NT2/D1 (cell line): ENCODE data around the gene PDE6G.

Source experiments
- DNase-seq: peaks from one replicate; pipeline ENCODE4 v3.0.0-alpha.2; 2011; ENCODE audit warnings: low read depth, low spot score
- H3K27me3 ChIP-seq: 2 replicates; pipeline ENCODE4 v1.6.0; 2011; ENCODE audit warnings: mild to moderate bottlenecking; ENCODE audit not compliant: insufficient read length, insufficient read depth
- H3K36me3 ChIP-seq: 2 replicates; pipeline ENCODE4 v1.6.1; 2011; ENCODE audit warnings: mild to moderate bottlenecking, low read length, mixed read lengths; ENCODE audit not compliant: insufficient read depth, insufficient read length
- H3K4me1 ChIP-seq: 2 replicates; pipeline ENCODE4 v1.5.1; 2011; ENCODE audit not compliant: insufficient read depth, insufficient read length
- H3K4me3 ChIP-seq: 2 replicates; pipeline ENCODE4 v1.5.1; 2011; ENCODE audit warnings: low read depth; ENCODE audit not compliant: insufficient read length
- H3K9ac ChIP-seq: 2 replicates; pipeline ENCODE4 v1.6.0; 2011; ENCODE audit warnings: low read depth; ENCODE audit not compliant: insufficient read length
- H3K9me3 ChIP-seq: 2 replicates; pipeline ENCODE4 v1.5.1; 2011; ENCODE audit warnings: mild to moderate bottlenecking, low read length; ENCODE audit not compliant: insufficient read depth
- SUZ12 ChIP-seq: IDR thresholded peaks from 2 replicates; pipeline ENCODE4 v1.6.1; 2011; ENCODE audit not compliant: insufficient read length, insufficient read depth; ENCODE audit errors: extremely low read depth
- YY1 ChIP-seq: IDR thresholded peaks from 2 replicates; pipeline ENCODE4 v1.6.1; 2011; ENCODE audit not compliant: insufficient read length, insufficient read depth
- ZNF274 ChIP-seq: IDR thresholded peaks from 2 replicates; pipeline ENCODE4 v1.6.1; 2011; ENCODE audit warnings: mild to moderate bottlenecking, low read depth, low read length

Gene PDE6G

DNA sequence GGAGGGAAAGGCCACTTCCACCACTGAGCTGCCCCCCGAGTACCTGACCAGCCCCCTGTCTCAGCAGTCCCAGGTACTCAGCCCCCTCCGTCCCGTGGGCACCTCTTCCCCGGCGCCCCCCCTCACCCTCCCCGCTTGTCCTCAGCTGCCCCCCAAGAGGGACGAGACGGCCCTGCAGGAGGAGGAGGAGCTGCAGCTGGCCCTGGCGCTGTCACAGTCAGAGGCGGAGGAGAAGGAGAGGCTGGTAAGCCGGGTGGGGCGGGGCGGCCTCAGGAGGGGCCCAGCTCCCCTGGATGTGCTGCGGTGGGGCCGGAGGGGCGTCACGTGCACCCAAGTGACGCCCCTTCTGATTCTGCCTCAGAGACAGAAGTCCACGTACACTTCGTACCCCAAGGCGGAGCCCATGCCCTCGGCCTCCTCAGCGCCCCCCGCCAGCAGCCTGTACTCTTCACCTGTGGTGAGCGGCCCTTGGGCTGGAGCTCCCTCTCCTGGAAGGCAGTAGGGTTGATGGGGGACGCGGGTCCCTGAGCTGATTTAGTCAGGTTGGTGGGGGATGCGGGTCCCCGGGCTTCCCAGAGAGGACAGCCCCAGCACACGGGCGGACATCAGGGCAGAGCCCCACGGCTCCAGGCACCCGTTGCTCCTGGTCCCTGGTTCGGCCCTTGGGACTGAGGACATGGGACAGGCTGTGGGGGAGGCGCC is 37.3 kb upstream of the PDE6G start:
- H3K9me3 ChIP-seq = no peaks in the 10 kb centered on the region
- TF ChIP-seq ZNF274 = no peak
- no peak for TF ChIP-seq SUZ12
- no peak for TF ChIP-seq YY1
- peaks cover 99% of the 10 kb centered on the region for H3K36me3 ChIP-seq
- DNase-seq = no peak
- H3K27me3 ChIP-seq = no peaks in the 10 kb centered on the region
- H3K4me3 ChIP-seq = no peak overlapping the region
- H3K9ac ChIP-seq = no peak overlapping the region
- peaks cover 12% of the 10 kb centered on the region for H3K4me1 ChIP-seq

DNA sequence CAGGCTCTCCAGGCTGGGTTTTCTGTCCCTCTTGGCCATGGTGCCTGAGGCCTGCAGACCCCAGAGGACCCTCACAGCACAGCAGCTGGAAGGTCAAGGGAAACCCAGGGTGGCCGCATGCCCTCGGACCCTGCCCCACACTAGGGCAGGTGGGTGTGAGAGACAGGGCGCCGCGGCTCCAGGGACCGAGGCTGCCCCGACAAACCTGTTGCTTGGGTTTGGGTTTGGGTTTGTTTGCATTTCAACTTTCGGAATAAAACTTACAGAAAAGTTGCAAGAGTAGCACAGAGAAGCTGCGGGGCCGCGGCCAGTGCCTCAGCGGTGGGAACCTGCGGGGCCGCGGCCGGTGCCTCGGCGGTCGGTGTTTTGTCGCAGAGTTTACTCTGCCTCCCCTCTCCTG is 35.3 kb upstream of the PDE6G start:
- peaks cover 99% of the 10 kb centered on the region for H3K36me3 ChIP-seq
- H3K4me3 ChIP-seq = no peak overlapping the region
- no peaks in the 10 kb centered on the region for H3K9me3 ChIP-seq
- H3K4me1 ChIP-seq = peaks cover 6% of the 10 kb centered on the region
- no peak for DNase-seq
- H3K27me3 ChIP-seq = no peaks in the 10 kb centered on the region
- H3K9ac ChIP-seq = no peak overlapping the region
- TF ChIP-seq ZNF274 (no peak), YY1 (no peak), SUZ12 (no peak)

DNA sequence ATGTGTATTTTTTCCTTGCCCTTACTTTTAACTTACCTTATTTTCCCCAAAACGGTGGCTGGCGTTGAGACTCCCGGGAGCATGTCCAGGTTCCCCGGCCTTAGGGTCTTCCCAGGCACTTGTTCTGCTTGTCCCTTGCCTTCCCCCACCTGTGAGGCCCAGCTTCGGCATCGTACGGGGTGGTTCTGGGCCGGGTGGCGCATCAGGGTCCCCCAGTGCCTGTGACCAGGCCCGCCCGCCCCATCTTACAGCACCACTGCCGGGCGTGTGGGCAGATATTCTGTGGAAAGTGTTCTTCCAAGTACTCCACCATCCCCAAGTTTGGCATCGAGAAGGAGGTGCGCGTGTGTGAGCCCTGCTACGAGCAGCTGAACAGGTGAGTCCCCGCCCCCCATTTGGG is 34.9 kb upstream of the PDE6G start:
- Histone ChIP-seq H3K4me1 (peaks cover 3% of the 10 kb centered on the region), H3K9ac (no peak overlapping the region), H3K27me3 (no peaks in the 10 kb centered on the region), H3K36me3 (peaks cover 99% of the 10 kb centered on the region), H3K4me3 (no peak overlapping the region), H3K9me3 (no peaks in the 10 kb centered on the region)
- TF ChIP-seq SUZ12 (no peak), ZNF274 (no peak), YY1 (no peak)
- DNase-seq = no peak

DNA sequence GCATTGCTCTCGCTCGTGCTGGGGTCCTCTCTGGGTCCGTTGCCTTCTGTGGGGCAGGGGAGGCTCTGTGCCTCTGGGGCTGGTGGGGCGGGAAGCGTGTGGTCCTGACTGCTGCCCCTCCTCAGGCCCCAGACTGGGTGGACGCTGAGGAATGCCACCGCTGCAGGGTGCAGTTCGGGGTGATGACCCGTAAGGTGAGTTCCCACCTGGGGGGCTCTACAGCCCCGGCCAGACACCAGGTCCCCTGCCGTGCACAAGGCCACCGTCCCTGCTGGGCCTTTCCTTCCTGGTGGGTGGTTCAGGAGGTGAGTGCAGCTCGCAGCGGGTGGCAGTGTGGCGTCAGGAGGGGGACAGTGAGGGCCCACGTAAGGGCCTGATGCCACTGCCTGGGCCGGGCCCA is 34.2 kb upstream of the PDE6G start:
- Histone ChIP-seq H3K4me3 (no peak overlapping the region), H3K9ac (no peak overlapping the region), H3K4me1 (peaks cover 4% of the 10 kb centered on the region), H3K9me3 (no peaks in the 10 kb centered on the region), H3K27me3 (no peaks in the 10 kb centered on the region), H3K36me3 (peaks cover 99% of the 10 kb centered on the region)
- TF ChIP-seq ZNF274 (no peak), YY1 (no peak), SUZ12 (no peak)
- DNase-seq = no peak

DNA sequence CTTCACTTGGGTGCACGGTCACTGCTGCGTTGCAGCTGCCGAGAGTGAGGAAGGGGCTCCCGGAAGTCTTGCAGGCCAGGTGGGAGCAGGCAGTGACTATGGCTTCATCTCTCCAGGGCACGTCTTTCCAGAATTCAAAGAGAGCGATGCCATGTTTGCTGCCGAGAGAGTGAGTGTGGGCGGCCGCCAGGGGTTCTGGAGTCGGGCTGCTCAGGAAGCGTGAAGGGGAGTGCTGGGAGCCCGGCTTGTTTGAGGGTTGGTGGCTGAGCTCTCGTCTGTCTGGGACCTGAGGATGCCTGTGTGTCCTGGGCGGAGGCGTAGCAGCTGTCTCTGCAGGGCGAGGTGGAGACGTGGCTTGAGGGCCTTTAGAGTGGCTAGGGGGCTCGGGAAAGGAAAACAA is 33.7 kb upstream of the PDE6G start:
- H3K9ac ChIP-seq = no peak overlapping the region
- DNase-seq = no peak
- H3K4me1 ChIP-seq = peaks cover 8% of the 10 kb centered on the region
- H3K9me3 ChIP-seq = no peaks in the 10 kb centered on the region
- no peaks in the 10 kb centered on the region for H3K27me3 ChIP-seq
- TF ChIP-seq SUZ12 = no peak
- TF ChIP-seq YY1 = no peak
- no peak for TF ChIP-seq ZNF274
- H3K4me3 ChIP-seq = no peak overlapping the region
- peaks cover 99% of the 10 kb centered on the region for H3K36me3 ChIP-seq

DNA sequence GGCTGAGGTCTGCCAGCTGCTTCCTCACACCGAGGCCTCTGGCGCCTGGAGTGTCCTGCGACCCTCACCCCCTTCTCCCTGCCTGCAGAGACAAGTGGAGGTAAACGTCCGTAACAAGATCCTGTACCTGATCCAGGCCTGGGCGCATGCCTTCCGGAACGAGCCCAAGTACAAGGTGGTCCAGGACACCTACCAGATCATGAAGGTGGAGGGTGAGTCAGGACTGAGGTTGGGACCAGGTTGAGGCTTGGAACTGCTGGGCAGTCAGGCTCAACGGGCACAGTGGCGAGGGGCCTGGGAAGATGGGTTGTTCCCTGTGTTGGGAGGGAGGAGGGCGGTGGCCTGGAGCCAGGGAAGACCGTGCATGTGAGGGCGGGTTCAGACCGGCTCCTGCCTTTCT is 32.3 kb upstream of the PDE6G start:
- no peak overlapping the region for H3K9ac ChIP-seq
- peaks cover 87% of the 10 kb centered on the region for H3K36me3 ChIP-seq
- H3K9me3 ChIP-seq = no peaks in the 10 kb centered on the region
- no peaks in the 10 kb centered on the region for H3K27me3 ChIP-seq
- DNase-seq = no peak
- peaks cover 16% of the 10 kb centered on the region for H3K4me1 ChIP-seq
- no peak for TF ChIP-seq YY1
- no peak for TF ChIP-seq SUZ12
- no peak for TF ChIP-seq ZNF274
- H3K4me3 ChIP-seq = no peak overlapping the region

DNA sequence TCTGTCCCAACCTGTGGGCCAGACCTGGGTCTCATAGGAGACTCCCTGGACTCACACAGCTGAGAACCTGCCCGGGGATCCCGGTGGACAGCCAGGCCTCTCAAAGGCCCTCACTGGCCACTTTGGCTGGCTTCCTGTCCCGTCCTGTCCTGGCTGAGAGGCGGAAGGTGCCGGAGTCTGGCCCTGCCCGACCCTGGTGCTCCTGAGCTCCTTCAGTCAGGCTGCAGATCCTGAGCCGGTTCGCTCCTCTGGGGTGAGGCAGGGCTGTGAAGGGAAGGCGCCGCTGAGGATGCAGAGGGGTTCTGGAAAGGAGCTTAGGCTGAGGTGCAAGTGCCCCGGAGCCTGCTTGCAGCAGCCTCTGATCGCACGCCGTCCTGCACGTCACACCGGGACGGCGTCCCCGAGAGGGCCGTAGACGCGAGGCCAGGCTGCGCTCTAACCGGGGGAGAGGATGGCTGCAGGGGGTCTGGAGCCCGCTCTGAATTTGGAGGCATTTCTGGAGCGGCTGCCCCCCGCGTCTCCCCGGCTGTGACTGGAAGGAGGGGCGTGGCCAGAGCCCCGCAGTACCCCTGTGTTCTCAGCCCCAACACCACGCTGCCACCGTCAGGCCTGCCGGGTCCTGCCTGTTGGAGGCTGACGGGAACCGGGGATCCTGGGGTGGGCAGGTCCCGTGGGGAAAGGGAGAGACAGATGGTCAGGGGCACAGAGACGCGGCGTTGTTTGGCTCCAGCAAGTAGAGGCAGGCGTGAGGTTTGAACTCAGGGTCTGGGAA is 31.6 kb upstream of the PDE6G start:
- H3K27me3 ChIP-seq = no peaks in the 10 kb centered on the region
- DNase-seq = no peak
- H3K9me3 ChIP-seq = no peaks in the 10 kb centered on the region
- peaks cover 80% of the 10 kb centered on the region for H3K36me3 ChIP-seq
- no peak overlapping the region for H3K9ac ChIP-seq
- H3K4me1 ChIP-seq = peaks cover 13% of the 10 kb centered on the region
- no peak overlapping the region for H3K4me3 ChIP-seq
- no peak for TF ChIP-seq ZNF274
- TF ChIP-seq SUZ12 = no peak
- TF ChIP-seq YY1 = no peak
